HEK293 (cell line): ENCODE measurements around the gene SCNN1A.

ENCODE experiments used
- BCL6B ChIP-seq: fragments of 450-650 bp; formaldehyde crosslinking; IDR thresholded peaks from 2 replicates; pipeline ENCODE4 v1.5.1; 2017; ENCODE audit warnings: missing biosample characterization, missing genetic modification characterization
- KLF10 ChIP-seq: fragments of 450-650 bp; IDR thresholded peaks from 2 replicates; pipeline ENCODE4 v1.5.1; 2018; ENCODE audit warnings: missing biosample characterization, mild to moderate bottlenecking, missing genetic modification characterization
- OVOL3 ChIP-seq: fragments of 450-650 bp; formaldehyde crosslinking; IDR thresholded peaks from 2 replicates; pipeline ENCODE4 v1.5.1; 2016; ENCODE audit warnings: missing biosample characterization, missing genetic modification characterization
- PATZ1 ChIP-seq: fragments of 450-650 bp; formaldehyde crosslinking; IDR thresholded peaks from 2 replicates; pipeline ENCODE4 v1.5.1; 2016; ENCODE audit warnings: missing biosample characterization, missing genetic modification characterization
- SCRT2 ChIP-seq: fragments of 450-650 bp; formaldehyde crosslinking; IDR thresholded peaks from 2 replicates; pipeline ENCODE4 v1.5.1; 2016; ENCODE audit warnings: missing biosample characterization, missing genetic modification characterization
- ZBTB48 ChIP-seq: fragments of 450-650 bp; formaldehyde crosslinking; IDR thresholded peaks from 2 replicates; pipeline ENCODE4 v1.5.1; 2016; ENCODE audit warnings: missing biosample characterization, missing genetic modification characterization
- ZBTB49 ChIP-seq: fragments of 450-650 bp; formaldehyde crosslinking; IDR thresholded peaks from 2 replicates; pipeline ENCODE4 v1.5.1; 2016; ENCODE audit warnings: missing biosample characterization, missing genetic modification characterization, low read depth
- ZNF10 ChIP-seq: fragments of 450-650 bp; formaldehyde crosslinking; IDR thresholded peaks from 2 replicates; pipeline ENCODE4 v1.5.1; 2017; ENCODE audit warnings: missing biosample characterization, missing genetic modification characterization
- ZNF184 ChIP-seq: fragments of 450-650 bp; IDR thresholded peaks from 2 replicates; pipeline ENCODE4 v1.5.1; 2018; ENCODE audit warnings: missing biosample characterization, mild to moderate bottlenecking, missing genetic modification characterization
- ZNF211 ChIP-seq: fragments of 450-650 bp; formaldehyde crosslinking; IDR thresholded peaks from 2 replicates; pipeline ENCODE4 v1.5.1; 2016; ENCODE audit warnings: low read depth, missing biosample characterization, missing genetic modification characterization
- ZNF239 ChIP-seq: fragments of 450-650 bp; formaldehyde crosslinking; IDR thresholded peaks from 2 replicates; pipeline ENCODE4 v1.5.1; 2016; ENCODE audit warnings: missing biosample characterization, missing genetic modification characterization
- ZNF394 ChIP-seq: fragments of 450-650 bp; formaldehyde crosslinking; IDR thresholded peaks from 2 replicates; pipeline ENCODE4 v1.5.1; 2016; ENCODE audit warnings: missing biosample characterization, missing genetic modification characterization, mild to moderate bottlenecking, moderate library complexity, borderline replicate concordance
- ZNF518A ChIP-seq: fragments of 450-650 bp; formaldehyde crosslinking; conservative IDR thresholded peaks from 2 replicates; pipeline ENCODE4 v1.5.1; 2016; ENCODE audit warnings: low read depth, missing biosample characterization, missing genetic modification characterization
- ZNF529 ChIP-seq: fragments of 450-650 bp; formaldehyde crosslinking; IDR thresholded peaks from 2 replicates; pipeline ENCODE4 v1.5.1; 2017; ENCODE audit warnings: missing genetic modification characterization, missing biosample characterization; ENCODE audit not compliant: insufficient replicate concordance
- ZNF560 ChIP-seq: fragments of 450-650 bp; formaldehyde crosslinking; IDR thresholded peaks from 2 replicates; pipeline ENCODE4 v1.5.1; 2017; ENCODE audit warnings: missing biosample characterization, missing genetic modification characterization, borderline replicate concordance
- ZNF596 ChIP-seq: fragments of 450-650 bp; IDR thresholded peaks from 2 replicates; pipeline ENCODE4 v1.5.0; 2018; ENCODE audit warnings: missing biosample characterization, mild to moderate bottlenecking, missing genetic modification characterization, moderate library complexity
- ZNF629 ChIP-seq: fragments of 450-650 bp; formaldehyde crosslinking; IDR thresholded peaks from 2 replicates; pipeline ENCODE4 v1.5.1; 2017; ENCODE audit warnings: missing biosample characterization, missing genetic modification characterization
- ZNF785 ChIP-seq: fragments of 450-650 bp; formaldehyde crosslinking; IDR thresholded peaks from 2 replicates; pipeline ENCODE4 v1.5.1; 2016; ENCODE audit warnings: missing biosample characterization, missing genetic modification characterization
- ZNF791 ChIP-seq: fragments of 450-650 bp; formaldehyde crosslinking; IDR thresholded peaks from 2 replicates; pipeline ENCODE4 v1.5.1; 2016; ENCODE audit warnings: missing biosample characterization, missing genetic modification characterization
- TF ChIP-seq, protein P1 (sequence below): fragments of 450-650 bp; formaldehyde crosslinking; IDR thresholded peaks from 2 replicates; pipeline ENCODE4; 2016; ENCODE audit warnings: missing biosample characterization, missing genetic modification characterization
- TF ChIP-seq, protein P2 (sequence below): fragments of 450-650 bp; formaldehyde crosslinking; IDR thresholded peaks from 2 replicates; pipeline ENCODE4 v1.5.1; 2016; ENCODE audit warnings: missing biosample characterization, missing genetic modification characterization, borderline replicate concordance

SCNN1A gene

DNA sequence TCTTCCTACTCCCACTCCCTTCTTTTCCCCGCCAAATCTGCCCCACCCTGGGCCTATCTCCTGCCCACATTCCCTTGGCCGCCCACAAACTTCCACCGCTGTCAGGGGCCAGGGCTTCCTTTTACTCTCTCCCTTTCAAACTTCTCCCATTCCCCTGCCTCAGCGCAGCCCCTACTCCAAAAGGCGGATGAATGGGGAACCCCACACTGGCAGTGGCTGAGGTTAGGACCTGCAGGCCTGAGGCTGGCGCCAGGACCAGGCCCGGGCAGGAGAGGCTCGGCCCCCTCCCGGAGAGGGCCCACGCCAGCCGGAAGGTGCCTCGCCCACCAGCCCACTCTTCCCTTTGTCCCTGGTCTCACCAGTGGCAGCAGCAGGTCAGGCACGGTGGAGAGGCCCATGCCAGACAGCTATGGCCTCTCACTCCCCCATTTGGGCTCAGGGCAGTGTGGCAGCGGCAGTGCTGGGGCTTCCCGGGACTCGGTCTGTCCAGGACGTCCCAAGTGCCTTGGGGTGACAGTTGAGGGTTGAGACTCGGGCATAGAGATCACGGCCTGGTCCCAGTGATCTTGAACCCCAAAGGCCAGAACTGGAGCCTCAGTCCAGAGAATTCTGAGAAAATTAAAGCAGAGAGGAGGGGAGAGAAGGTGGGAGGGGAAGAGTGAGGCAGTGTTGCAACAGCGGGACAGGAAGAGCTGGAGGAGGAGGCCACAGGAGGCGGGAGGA is 33.8 kb downstream of the SCNN1A start, which contains the start of gene TNFRSF1A (continued):
- TF ChIP-seq PATZ1 (tag by site-specific recombination) (peak; percentile 68), BCL6B (tag by site-specific recombination) (no peak), KLF10 (no peak), ZNF518A (tag by site-specific recombination) (no peak), ZNF211 (tag by site-specific recombination) (no peak), ZNF791 (tag by site-specific recombination) (no peak), ZNF529 (tag by site-specific recombination) (no peak), ZNF10 (tag by site-specific recombination) (peak; percentile 33), ZNF596 (tag by site-specific recombination) (no peak), ZNF785 (tag by site-specific recombination) (no peak), OVOL3 (tag by site-specific recombination) (no peak), ZNF394 (tag by site-specific recombination) (no peak), ZBTB49 (tag by site-specific recombination) (no peak), ZBTB48 (tag by site-specific recombination) (peak; percentile 79), ZNF184 (no peak), ZNF239 (tag by site-specific recombination) (no peak), SCRT2 (no peak), ZNF629 (no peak), ZNF560 (tag by site-specific recombination) (no peak)
- TF ChIP-seq, protein P1, sequence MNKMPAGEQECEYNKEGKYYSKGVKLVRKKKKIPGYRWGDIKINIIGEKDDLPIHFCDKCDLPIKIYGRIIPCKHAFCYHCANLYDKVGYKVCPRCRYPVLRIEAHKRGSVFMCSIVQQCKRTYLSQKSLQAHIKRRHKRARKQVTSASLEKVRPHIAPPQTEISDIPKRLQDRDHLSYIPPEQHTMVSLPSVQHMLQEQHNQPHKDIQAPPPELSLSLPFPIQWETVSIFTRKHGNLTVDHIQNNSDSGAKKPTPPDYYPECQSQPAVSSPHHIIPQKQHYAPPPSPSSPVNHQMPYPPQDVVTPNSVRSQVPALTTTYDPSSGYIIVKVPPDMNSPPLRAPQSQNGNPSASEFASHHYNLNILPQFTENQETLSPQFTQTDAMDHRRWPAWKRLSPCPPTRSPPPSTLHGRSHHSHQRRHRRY = no peak
- TF ChIP-seq, protein P2, sequence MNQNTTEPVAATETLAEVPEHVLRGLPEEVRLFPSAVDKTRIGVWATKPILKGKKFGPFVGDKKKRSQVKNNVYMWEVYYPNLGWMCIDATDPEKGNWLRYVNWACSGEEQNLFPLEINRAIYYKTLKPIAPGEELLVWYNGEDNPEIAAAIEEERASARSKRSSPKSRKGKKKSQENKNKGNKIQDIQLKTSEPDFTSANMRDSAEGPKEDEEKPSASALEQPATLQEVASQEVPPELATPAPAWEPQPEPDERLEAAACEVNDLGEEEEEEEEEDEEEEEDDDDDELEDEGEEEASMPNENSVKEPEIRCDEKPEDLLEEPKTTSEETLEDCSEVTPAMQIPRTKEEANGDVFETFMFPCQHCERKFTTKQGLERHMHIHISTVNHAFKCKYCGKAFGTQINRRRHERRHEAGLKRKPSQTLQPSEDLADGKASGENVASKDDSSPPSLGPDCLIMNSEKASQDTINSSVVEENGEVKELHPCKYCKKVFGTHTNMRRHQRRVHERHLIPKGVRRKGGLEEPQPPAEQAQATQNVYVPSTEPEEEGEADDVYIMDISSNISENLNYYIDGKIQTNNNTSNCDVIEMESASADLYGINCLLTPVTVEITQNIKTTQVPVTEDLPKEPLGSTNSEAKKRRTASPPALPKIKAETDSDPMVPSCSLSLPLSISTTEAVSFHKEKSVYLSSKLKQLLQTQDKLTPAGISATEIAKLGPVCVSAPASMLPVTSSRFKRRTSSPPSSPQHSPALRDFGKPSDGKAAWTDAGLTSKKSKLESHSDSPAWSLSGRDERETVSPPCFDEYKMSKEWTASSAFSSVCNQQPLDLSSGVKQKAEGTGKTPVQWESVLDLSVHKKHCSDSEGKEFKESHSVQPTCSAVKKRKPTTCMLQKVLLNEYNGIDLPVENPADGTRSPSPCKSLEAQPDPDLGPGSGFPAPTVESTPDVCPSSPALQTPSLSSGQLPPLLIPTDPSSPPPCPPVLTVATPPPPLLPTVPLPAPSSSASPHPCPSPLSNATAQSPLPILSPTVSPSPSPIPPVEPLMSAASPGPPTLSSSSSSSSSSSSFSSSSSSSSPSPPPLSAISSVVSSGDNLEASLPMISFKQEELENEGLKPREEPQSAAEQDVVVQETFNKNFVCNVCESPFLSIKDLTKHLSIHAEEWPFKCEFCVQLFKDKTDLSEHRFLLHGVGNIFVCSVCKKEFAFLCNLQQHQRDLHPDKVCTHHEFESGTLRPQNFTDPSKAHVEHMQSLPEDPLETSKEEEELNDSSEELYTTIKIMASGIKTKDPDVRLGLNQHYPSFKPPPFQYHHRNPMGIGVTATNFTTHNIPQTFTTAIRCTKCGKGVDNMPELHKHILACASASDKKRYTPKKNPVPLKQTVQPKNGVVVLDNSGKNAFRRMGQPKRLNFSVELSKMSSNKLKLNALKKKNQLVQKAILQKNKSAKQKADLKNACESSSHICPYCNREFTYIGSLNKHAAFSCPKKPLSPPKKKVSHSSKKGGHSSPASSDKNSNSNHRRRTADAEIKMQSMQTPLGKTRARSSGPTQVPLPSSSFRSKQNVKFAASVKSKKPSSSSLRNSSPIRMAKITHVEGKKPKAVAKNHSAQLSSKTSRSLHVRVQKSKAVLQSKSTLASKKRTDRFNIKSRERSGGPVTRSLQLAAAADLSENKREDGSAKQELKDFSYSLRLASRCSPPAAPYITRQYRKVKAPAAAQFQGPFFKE (tag by site-specific recombination) = no peak
